H9 (cell line): ENCODE data around the gene NAT16. TPM values are rescaled to one million over a fixed set of nuclear protein-coding genes. Genes with fewer than 3 reads are reported as not detected.

Experiments used
- DNase-seq: peaks from one replicate; pipeline ENCODE4 v3.0.0-alpha.2; 2017
- H2AFZ ChIP-seq: one replicate; pipeline ENCODE4 v1.6.1; 2013; ENCODE audit warnings: mild to moderate bottlenecking, low read length, control low read depth, moderate library complexity
- H2AK5ac ChIP-seq: 2 replicates; pipeline ENCODE4 v1.6.1; 2013; ENCODE audit warnings: low read length, control low read depth, mixed read lengths; ENCODE audit not compliant: insufficient read length
- H2BK120ac ChIP-seq: one replicate; pipeline ENCODE4 v1.6.1; 2013; ENCODE audit warnings: low read depth, mild to moderate bottlenecking, low read length, control low read depth, inconsistent platforms; ENCODE audit not compliant: poor library complexity, severe bottlenecking
- H2BK12ac ChIP-seq: 2 replicates; pipeline ENCODE4 v1.6.1; 2013; ENCODE audit warnings: low read length, control low read depth, mixed read lengths, low read depth; ENCODE audit not compliant: insufficient read length
- H2BK15ac ChIP-seq: 2 replicates; pipeline ENCODE4 v1.6.1; 2013; ENCODE audit warnings: low read depth, low read length, control low read depth
- H2BK20ac ChIP-seq: one replicate; pipeline ENCODE4 v1.6.1; 2013; ENCODE audit warnings: low read depth, mild to moderate bottlenecking, low read length, control low read depth, inconsistent platforms; ENCODE audit not compliant: poor library complexity, severe bottlenecking
- H2BK5ac ChIP-seq: 2 replicates; pipeline ENCODE4 v1.6.1; 2013; ENCODE audit warnings: low read length, control low read depth, mixed read lengths; ENCODE audit not compliant: insufficient read length
- H3K14ac ChIP-seq: 2 replicates; pipeline ENCODE4 v1.6.1; 2013; ENCODE audit warnings: low read length, control low read depth; ENCODE audit not compliant: insufficient read depth
- H3K18ac ChIP-seq: 2 replicates; pipeline ENCODE4 v1.6.1; 2013; ENCODE audit warnings: low read depth, mild to moderate bottlenecking, mixed read lengths, low read length, control low read depth; ENCODE audit not compliant: insufficient read length
- H3K23ac ChIP-seq: 2 replicates; pipeline ENCODE4 v1.6.1; 2013; ENCODE audit warnings: low read length, control low read depth, mixed read lengths, low read depth; ENCODE audit not compliant: insufficient read length
- H3K23me2 ChIP-seq: 2 replicates; pipeline ENCODE4 v1.6.1; 2013; ENCODE audit warnings: low read depth, mild to moderate bottlenecking, mixed read lengths, low read length, control low read depth; ENCODE audit not compliant: insufficient read length, poor library complexity, severe bottlenecking
- H3K27ac ChIP-seq: 2 replicates; pipeline ENCODE4 v1.5.1; 2013; ENCODE audit warnings: low read length, control low read depth, mixed read lengths, low read depth; ENCODE audit not compliant: insufficient read length
- H3K27me3 ChIP-seq: 2 replicates; pipeline ENCODE4 v1.6.1; 2013; ENCODE audit warnings: low read length, control low read depth, inconsistent platforms; ENCODE audit not compliant: insufficient read depth
- H3K4ac ChIP-seq: 2 replicates; pipeline ENCODE4 v1.6.1; 2013; ENCODE audit warnings: low read depth, mild to moderate bottlenecking, control low read depth, inconsistent platforms, low read length, moderate library complexity
- H3K4me1 ChIP-seq: 2 replicates; pipeline ENCODE4 v1.6.1; 2013; ENCODE audit warnings: low read length, control low read depth, inconsistent platforms; ENCODE audit not compliant: insufficient read depth
- H3K4me2 ChIP-seq: 2 replicates; pipeline ENCODE4 v1.6.1; 2013; ENCODE audit warnings: low read length, control low read depth, mixed read lengths; ENCODE audit not compliant: insufficient read length, insufficient read depth
- H3K56ac ChIP-seq: 2 replicates; pipeline ENCODE4 v1.6.1; 2013; ENCODE audit warnings: low read depth, mild to moderate bottlenecking, mixed read lengths, low read length, control low read depth; ENCODE audit not compliant: insufficient read length
- H3K79me1 ChIP-seq: 2 replicates; pipeline ENCODE4 v1.6.1; 2013; ENCODE audit warnings: low read depth, mild to moderate bottlenecking, moderate library complexity, low read length, control low read depth, inconsistent platforms; ENCODE audit not compliant: insufficient read depth, poor library complexity, severe bottlenecking
- H3K79me2 ChIP-seq: 2 replicates; pipeline ENCODE4 v1.6.1; 2013; ENCODE audit warnings: low read length, control low read depth, inconsistent platforms; ENCODE audit not compliant: insufficient read depth
- H3K9ac ChIP-seq: 2 replicates; pipeline ENCODE4 v1.6.1; 2013; ENCODE audit warnings: low read length, control low read depth, mixed read lengths; ENCODE audit not compliant: insufficient read length; ENCODE audit errors: extremely low read depth
- H3K9me3 ChIP-seq: one replicate; pipeline ENCODE4 v1.6.1; 2013; ENCODE audit warnings: low read depth, low read length, inconsistent platforms; ENCODE audit not compliant: control insufficient read depth
- H3T11ph ChIP-seq: one replicate; pipeline ENCODE4 v1.6.1; 2013; ENCODE audit warnings: mild to moderate bottlenecking, low read length, control low read depth, inconsistent platforms
- H4K20me1 ChIP-seq: one replicate; pipeline ENCODE4 v1.6.1; 2013; ENCODE audit not compliant: control insufficient read depth, insufficient read length, insufficient read depth
- H4K5ac ChIP-seq: 2 replicates; pipeline ENCODE4 v1.6.1; 2013; ENCODE audit warnings: low read depth, mild to moderate bottlenecking, mixed read lengths, low read length, control low read depth; ENCODE audit not compliant: insufficient read length
- H4K8ac ChIP-seq: replicated peaks from 2 replicates; pipeline ENCODE4 v1.6.1; 2013; ENCODE audit warnings: low read length, control low read depth, mixed read lengths, low read depth; ENCODE audit not compliant: insufficient read length
- H4K91ac ChIP-seq: 2 replicates; pipeline ENCODE4 v1.6.1; 2013; ENCODE audit warnings: low read depth, mild to moderate bottlenecking, moderate library complexity, mixed read lengths, low read length, control low read depth; ENCODE audit not compliant: insufficient read length
- H3K27ac Mint-ChIP-seq, 3 experiments: 2 replicates in 2 of 3; 3 replicates in 1 of 3; pipeline ENCODE4 v1.8.0; 2020 to 2021; ENCODE audit warnings: mixed read lengths in 3 of 3, mild to moderate bottlenecking in 1 of 3, moderate library complexity in 1 of 3
- H3K27me3 Mint-ChIP-seq: 2 replicates; pipeline ENCODE4 v1.8.0; 2021; ENCODE audit warnings: low read depth, mild to moderate bottlenecking, moderate library complexity, mixed read lengths
- H3K36me3 Mint-ChIP-seq, 3 experiments: 2 replicates in 2 of 3; 3 replicates in 1 of 3; pipeline ENCODE4 v1.8.0; 2020 to 2021; ENCODE audit warnings: low read depth in 3 of 3, mixed read lengths in 3 of 3; ENCODE audit not compliant: insufficient read depth in 1 of 3
- H3K4me1 Mint-ChIP-seq, 2 experiments: 2 replicates each; pipeline ENCODE4 v1.8.0; 2020; ENCODE audit warnings: mixed read lengths in 2 of 2
- H3K4me3 Mint-ChIP-seq, 2 experiments: 2 replicates in 1 of 2; 3 replicates in 1 of 2; pipeline ENCODE4 v1.8.0; 2020 to 2021; ENCODE audit warnings: mild to moderate bottlenecking in 2 of 2, mixed read lengths in 2 of 2, moderate library complexity in 1 of 2
- H3K9me3 Mint-ChIP-seq, 2 experiments: 2 replicates in 1 of 2; 3 replicates in 1 of 2; pipeline ENCODE4 v1.8.0; 2020; ENCODE audit warnings: mild to moderate bottlenecking in 2 of 2, mixed read lengths in 2 of 2, moderate library complexity in 1 of 2
- CTCF ChIP-seq: fragments of 200-600 bp; sonication (generic); conservative IDR thresholded peaks from 3 replicates; pipeline ENCODE4 v1.8.0; 2021; ENCODE audit warnings: antibody characterized with exemption, mild to moderate bottlenecking
- WGBS: extraction: QIAGEN DNeasy Blood & Tissue Kit; methylation state at CpG from one replicate; pipeline ENCODE4 v1.1.7; 2013; ENCODE audit warnings: missing lambda C conversion rate, low lambda C conversion rate, mixed read lengths; ENCODE audit not compliant: insufficient read length; ENCODE audit errors: extremely low coverage; 5-methylcytosine and 5-hydroxymethylcytosine counted together
- total RNA-seq: library from RNA; stranded (reverse); gene quantifications from 2 replicates; pipeline ENCODE4 v1.2.1, GENCODE V29; 2021

Gene NAT16
- total RNA-seq, 1 experiment from 2014 or later, result 0.50 TPM

DNA sequence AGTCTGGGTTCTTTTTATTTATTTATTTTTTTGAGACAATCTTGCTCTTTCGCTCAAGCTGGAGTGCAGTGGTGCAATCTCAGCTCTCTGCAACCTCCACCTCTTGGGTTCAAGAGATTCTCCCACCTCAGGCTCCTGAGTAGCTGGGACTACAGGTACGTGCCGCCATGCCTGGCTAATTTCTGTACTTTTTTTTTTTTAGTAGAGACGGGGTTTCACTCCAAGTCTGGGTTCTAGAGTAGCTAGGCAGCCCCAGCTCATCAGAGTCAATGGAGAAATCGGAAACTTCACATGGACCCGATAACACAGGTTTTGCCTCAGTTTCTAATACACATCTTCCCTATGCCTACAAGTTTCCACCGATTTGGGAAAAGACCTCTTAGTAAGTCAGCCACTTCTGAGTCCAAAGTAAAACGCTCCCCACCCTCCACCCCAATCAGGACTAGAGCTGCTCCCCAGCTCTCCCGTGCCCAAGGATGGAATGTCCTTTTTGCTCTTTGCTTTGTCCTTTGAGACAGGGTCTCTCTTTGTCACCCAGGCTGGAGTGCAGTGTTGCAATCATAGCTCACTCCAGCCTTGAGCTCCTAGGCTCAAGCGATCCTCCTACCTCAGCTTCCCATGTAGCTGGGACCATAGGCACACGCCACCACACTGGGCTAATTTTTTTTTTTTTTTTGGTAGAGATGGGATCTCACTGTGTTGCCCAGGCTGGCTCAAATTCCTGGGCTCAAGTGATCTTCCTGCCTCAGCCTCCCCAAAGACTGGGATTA lies 57.0 kb downstream of the NAT16 start:
- Histone ChIP-seq H3K23ac (no peak overlapping the region), H4K91ac (no peak overlapping the region), H3K79me2 (no peaks in the 10 kb centered on the region), H3K27ac (peak overlapping the region; percentile 73), H3K23me2 (no peaks in the 10 kb centered on the region), H4K5ac (no peak overlapping the region), H2AFZ (no peak overlapping the region), H3K9ac (no peak overlapping the region), H2BK12ac (no peak overlapping the region), H3K4me1 (peaks cover 13% of the 10 kb centered on the region; the same call in 1 of the 2 replicates), H4K20me1 (no peaks in the 10 kb centered on the region), H3K27me3 (no peaks in the 10 kb centered on the region), H3K79me1 (no peaks in the 10 kb centered on the region), H3T11ph (no peak overlapping the region), H3K56ac (no peak overlapping the region), H3K14ac (no peak overlapping the region), H3K18ac (peak overlapping the region; percentile 77), H3K4me2 (no peak overlapping the region), H4K8ac (no peak overlapping the region), H2BK120ac (no peak overlapping the region), H2AK5ac (no peak overlapping the region), H2BK5ac (no peak overlapping the region), H2BK15ac (no peak overlapping the region), H3K4ac (no peak overlapping the region), H3K9me3 (no peaks in the 10 kb centered on the region), H2BK20ac (no peak overlapping the region)
- Mint-ChIP-seq H3K36me3 (peaks cover 0 to 5% (median 3%) of the 10 kb centered on the region in 3 experiments; a peak in 3 of 7 replicates), H3K9me3 (peaks cover 6 to 7% of the 10 kb centered on the region in 2 experiments; a peak in 3 of 5 replicates), H3K4me1 (peaks cover 46 to 53% of the 10 kb centered on the region in 2 experiments), H3K27me3 (peaks cover 6% of the 10 kb centered on the region), H3K4me3 (no peak overlapping the region), H3K27ac (no peak overlapping the region)
- WGBS, result no CpG with 5 or more reads among the region's 11 CpGs
- no peak for TF ChIP-seq CTCF
- DNase-seq, result no peak
